ENCODE results near the gene CLSTN2. TPM values are rescaled to one million over a fixed set of nuclear protein-coding genes. Genes with fewer than 3 reads are reported as not detected.

CLSTN2 gene
- total RNA-seq, 1 donor from 2014 or later = 7.8 TPM

DNA sequence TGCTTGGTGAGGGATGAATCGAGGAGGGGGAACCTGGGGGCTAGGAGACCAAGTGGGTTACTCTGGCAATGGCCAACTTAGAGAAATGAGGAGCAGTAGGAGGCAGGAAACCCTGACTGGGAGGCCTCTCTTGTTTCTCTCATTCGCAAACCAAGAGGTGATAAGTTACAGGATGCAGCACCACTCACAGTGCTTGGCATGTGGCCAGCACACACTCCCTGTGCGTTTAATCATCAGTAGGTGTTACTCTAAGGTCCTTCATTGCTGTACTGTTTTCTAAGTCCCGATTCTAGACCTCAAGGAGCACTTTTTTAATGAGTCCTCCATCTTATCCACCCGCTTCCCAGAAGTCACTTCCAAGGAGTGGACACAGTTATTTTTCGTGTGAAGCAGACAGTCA lies 428.8 kb downstream of the CLSTN2 start:
- intact Hi-C loops (cut with DNase I) = no loop called here
- ATAC-seq (ENCODE audit: poor library complexity) (no peak), DNase-seq (peak; percentile 60)

DNA sequence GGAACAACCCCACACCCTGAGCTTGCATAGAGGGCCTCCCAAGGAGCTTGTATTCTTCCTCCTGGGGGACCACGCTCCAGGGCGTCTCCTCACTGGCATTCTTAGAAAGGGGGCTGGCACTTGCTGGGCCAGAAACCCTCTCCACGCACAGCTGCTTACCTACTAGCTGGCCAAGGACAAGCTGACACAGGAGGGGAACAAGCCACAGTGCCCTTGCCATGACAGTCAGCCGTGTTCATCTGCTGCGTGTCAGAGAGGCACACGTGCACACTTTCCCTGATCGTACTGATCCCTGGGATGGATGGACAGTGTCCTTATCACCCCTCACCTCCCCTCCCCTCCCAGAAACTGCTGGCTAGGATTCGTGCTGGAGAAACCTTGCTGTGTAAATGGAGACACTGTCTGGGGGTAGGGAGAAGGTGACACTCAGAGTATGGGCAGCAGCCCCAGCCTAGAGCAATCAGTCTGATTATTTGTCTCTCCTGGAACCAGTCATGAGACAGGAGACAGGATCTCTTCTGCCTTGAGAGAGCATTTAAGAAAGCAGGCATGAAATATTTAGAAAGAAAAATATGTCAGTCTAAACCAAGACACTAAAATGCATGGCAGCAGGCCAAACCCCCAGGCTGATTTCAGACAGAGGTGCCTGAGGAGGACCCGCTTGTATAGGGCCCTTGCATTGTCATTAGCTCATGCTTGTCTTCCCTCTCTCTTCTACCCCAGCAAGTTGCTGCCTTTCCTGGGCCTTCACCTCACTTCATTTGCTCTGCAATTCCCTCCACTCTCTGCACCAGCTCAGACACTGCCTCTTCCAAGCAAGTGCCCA lies 431.1 kb downstream of the CLSTN2 start:
- DNase-seq = no peak
- ATAC-seq (ENCODE audit: poor library complexity) = peak; percentile 52
- intact Hi-C loops (cut with DNase I) = no loop called here

DNA sequence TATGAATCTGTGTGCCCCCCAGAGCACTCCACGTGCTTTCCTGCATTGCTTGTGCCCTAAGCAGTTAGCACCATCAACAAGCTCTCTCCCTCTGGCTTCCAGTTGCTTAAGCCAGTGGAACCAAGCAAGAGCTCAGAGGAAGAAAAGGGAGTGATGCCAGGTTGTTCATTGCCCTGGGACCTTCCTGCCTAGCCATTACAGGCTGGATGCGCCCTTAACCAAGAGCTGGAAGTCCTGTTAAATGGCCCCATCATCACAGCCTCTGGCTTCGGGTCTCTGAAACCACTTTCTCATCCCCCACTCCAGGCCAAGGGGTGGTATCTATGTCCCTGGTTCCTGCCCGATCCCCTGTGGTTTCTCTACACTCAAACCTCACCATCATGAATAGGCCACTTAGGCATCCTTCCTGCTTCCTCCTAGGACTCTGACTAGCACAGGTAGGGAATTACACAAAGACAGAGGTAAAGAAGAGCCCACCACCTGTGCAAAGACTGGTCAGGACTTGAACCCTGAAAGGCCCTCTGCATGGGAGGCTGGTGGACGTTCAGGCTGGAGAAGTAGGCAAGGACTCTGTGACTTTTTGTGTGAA lies 433.3 kb downstream of the CLSTN2 start:
- no peak for DNase-seq
- ATAC-seq (ENCODE audit: poor library complexity) = no peak
- intact Hi-C loops (cut with DNase I) = no loop called here

DNA sequence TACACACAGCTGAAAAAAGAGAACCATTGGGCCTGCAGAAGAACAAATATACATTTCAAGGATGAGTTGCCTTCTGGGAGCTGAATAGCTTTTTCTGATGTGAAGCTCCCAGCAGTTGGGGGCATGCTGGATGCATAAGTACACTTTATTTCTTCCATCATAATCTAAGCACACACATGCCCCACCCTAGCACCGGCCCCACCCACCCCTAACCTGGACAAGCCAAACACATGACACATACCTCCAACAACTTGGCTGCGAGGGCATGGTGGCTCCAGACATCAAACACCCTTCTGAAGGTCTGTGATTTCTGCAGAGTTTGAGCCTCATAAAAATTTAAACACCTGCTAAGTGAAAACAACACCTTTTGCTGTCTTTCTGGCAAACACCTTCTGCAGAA lies 435.7 kb downstream of the CLSTN2 start:
- intact Hi-C loops (cut with DNase I) = no loop called here
- no peak for DNase-seq
- no peak for ATAC-seq (ENCODE audit: poor library complexity)

DNA sequence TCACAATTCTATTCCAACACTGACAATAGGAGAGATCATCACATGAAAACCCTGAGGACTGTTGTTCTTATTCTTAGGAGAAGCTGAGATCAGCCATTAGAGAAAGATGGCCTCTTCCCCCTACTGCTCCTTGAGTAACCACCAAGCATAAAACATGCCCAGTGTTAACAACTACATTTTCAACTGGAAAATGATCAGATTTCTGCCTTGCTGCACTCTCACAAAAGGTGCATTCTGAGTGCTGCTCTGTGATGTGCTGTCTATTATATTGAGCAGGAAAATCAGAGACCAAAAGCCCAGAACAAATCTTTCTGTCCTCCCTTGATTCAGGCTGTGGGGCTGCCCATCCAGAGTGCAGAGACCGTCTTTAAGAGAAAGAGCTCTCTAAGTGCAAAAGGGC lies 438.2 kb downstream of the CLSTN2 start:
- DNase-seq (no peak), ATAC-seq (ENCODE audit: poor library complexity) (no peak)
- intact Hi-C loops (cut with DNase I) = no loop called here

DNA sequence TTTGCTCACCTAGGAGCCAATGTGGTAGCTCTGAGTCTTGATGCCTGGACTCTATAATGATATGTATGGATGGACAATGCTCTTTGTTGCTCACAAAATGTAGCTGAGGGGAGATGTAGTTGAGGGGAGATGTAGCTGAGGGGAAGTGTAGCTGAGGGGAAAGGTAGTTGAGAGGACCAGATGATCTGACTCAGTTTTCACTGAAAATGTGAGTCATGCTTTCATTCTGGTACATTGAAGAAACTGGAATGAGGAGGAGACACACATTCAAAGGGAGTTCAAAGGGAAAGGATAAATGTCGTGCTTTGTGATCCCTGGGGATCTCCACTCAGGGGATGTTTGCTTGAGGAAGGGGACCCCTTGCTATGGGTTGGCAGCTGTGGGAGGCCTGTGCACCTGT lies 440.0 kb downstream of the CLSTN2 start:
- intact Hi-C loops (cut with DNase I) = no loop called here
- no peak for ATAC-seq (ENCODE audit: poor library complexity)
- no peak for DNase-seq

DNA sequence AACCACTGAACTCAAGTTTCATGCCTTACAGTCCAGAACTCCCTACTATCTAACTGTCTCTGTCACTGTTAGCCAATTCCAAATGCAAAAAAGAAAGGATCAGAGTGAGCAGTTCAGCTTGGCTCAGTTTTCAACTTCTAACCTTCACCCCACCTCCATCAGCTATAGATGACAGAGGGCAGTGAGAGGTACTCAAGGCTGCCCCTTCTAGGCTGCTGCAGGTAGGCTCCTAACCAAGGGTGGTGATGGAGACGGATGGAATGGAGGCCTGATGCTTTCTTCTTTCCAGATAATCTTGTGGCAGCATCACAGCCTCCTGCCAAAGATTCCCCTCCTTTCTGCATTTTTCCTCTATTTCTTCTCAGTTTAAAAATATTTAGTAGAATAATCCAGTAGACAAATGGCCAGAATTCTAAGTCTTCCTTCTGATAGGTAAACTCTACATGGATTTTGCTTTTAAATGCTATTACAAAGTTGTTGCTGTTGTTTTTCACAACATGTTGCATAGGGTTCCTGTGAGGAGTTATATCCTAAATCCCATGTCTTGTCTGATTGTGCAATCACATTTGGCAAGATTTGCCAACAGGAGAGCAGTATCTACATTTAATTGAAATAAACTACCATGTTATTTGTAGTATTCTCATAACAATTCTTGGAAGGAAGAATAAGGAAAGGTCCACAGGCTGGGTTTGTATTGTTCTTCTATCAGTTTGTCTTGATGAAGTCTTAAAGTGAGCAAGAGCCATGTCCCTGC lies 441.3 kb downstream of the CLSTN2 start:
- no peak for DNase-seq
- ATAC-seq (ENCODE audit: poor library complexity) = no peak
- intact Hi-C loops (cut with DNase I) = no loop called here

DNA sequence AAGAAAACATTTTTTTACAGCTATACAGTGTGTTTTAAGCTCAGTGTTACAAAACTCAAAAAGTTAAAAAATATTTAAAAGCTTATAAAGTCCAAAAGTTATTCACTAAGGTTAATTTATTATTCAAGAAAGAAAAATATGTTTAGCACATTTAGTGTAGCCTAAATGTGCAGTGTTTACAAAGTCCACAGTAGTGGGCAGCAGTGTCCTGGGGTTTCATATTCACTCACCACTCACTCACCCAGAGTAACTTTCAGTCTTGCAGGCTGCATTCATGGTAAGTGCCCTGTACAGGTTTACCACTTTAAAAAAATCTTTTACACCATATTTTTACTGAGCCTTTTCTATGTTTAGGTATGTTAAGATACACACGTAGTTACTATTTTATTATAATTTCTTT lies 442.7 kb downstream of the CLSTN2 start:
- intact Hi-C loops (cut with DNase I) = no loop called here
- ATAC-seq (ENCODE audit: poor library complexity) (no peak), DNase-seq (no peak)

DNA sequence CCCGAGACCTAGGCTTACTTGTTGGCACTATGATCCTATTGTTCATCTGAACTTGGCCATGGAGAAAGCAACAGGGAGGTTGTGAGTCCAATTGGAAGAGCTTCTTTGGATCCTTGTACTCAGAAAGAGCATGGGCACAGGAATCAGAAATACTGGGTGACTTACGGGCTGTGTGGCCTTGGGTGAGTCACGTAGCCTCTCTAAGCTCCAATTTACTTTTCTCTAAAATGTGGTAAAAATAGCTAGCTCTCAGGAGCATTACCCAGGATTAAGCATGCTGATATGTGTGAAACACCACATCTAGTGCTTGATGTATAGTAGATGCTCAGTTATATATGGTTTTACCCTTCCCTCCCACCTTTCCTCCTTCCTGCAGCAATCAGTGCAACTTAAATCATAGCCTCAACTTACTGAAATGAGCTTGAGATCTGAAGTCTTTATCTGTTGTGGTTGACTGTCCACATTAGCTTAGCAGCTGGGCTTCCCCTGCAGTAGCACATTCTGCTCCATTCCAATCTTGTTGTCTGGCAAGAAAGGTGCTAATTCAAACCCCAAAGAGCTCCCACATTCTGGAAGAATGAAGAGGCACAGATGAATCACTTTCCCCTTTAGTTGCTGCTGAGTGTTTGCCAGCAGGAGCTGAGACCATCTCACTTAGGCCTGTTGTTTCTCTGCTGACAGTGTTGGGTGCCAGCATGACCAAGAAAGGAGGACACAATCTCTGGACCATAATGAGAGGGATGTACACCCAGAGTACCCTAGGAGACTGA lies 443.8 kb downstream of the CLSTN2 start:
- ATAC-seq (ENCODE audit: poor library complexity) (no peak), DNase-seq (no peak)
- intact Hi-C loops (cut with DNase I) = no loop called here

DNA sequence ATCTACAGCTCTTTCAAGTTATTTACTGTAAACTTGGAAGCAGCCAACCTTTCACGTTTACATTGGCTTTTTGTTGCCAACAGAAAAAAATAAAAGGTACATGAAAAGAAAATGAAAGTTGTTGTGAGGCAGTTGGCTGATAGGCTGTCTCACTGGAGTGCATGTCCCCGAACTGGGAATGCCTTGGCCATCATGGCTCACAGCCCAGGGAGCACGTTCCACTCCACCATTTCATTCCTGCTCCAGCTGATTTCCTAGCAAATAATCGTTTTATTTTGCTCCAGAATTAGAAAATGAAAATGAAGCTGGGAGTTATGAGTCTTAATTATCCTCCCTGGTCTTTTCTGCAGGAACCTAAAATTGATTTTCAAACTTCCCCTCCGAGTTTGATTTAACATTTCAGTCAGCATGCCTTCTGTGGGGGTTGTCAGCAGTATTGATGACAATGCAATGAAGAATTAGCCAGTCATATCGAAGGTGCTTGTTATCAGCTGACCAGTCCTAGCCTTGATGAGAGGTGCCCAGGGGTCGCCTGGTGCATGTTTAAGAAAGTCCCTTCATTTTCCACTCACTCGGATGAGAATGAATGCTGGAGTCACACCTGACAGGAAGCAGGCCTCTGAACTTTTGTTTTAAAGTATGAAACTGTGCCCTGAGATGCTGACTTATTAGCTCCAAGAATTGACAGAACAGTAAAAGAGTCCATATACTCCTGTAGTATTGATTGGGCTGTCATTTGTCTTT lies 449.2 kb downstream of the CLSTN2 start:
- ATAC-seq (ENCODE audit: poor library complexity) (no peak), DNase-seq (no peak)
- intact Hi-C loops (cut with DNase I) = no loop called here

DNA sequence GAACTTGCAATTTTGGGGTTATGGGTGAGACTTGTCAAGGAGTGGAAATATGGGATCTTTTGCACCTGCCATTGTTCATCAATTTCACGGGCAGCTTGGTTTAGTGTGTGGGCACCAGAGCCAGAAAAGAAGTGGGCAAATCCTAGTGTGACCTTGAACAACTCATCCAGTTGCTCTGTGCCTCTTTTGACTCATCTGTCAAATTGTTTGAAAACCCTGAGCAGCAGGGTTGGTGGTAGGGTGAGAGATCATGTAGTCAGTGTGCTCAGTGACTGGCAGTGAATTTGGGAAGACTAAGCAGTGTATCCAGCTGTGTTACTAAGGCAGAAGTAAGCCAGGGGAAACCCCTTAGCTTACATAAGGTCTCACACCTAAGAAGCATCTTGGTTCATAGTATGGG lies 449.9 kb downstream of the CLSTN2 start:
- ATAC-seq (ENCODE audit: poor library complexity) = no peak
- intact Hi-C loops (cut with DNase I) = no loop called here

DNA sequence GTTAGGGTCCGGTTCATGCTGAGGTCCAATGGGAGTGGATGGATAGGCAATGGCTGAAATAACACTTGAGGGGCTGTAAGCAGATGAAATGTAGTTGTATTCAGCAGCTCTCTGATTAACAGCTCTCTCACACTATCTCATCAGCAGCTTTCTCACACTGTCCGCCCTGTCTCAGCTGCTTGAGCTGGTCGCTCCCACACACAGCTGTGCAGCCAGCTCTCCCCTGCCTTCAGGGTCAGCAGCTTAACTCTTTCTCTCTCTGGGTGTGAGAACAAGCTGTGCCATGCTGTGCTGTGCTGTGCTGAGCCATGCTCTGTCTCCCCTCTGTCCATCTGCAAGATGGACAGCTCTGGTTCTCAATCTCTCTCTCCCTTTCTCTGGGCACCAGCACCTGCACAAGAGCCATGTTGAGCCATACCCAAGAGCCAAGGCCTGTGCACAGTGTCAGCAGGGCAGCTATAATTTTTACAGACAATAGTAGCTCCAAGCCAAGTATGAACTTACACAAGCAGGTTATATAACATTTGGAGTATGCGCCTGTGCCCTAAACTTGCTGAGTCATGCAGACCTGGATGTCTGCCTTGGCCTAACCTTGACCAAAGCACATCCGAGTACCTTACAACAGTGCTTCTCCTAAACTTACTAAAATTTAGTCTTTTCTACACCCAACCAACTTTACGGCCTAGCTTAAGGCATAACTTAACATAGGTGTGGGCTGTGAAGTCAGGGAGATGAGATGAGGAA lies 451.5 kb downstream of the CLSTN2 start:
- DNase-seq = no peak
- ATAC-seq (ENCODE audit: poor library complexity) = peak; percentile 59
- intact Hi-C loops (cut with DNase I) = no loop called here

More for the DNA sequence above, 449.9 kb downstream of the CLSTN2 start:
- DNase-seq = no peak

DNA sequence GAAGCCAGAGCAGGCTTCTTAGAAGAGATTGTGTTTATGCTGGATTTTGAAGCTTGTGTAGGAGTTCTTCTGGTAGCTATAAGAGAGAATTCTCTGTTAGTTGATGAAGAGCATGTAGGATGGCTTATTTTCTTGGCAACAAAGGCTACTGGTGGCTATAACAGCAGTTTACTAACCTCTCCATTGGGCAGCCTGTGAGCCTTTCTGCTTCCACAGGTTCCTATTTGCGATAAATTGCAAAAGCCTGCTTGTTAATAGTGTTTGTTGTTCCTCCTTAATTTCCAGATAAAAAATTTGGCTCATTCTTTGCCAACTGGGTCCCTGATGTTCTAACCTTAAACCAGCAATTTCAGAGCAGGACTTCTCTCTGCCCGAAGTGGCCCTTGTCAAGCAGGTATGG lies 452.3 kb downstream of the CLSTN2 start:
- ATAC-seq (ENCODE audit: poor library complexity) (no peak), DNase-seq (no peak)
- intact Hi-C loops (cut with DNase I) = no loop called here

DNA sequence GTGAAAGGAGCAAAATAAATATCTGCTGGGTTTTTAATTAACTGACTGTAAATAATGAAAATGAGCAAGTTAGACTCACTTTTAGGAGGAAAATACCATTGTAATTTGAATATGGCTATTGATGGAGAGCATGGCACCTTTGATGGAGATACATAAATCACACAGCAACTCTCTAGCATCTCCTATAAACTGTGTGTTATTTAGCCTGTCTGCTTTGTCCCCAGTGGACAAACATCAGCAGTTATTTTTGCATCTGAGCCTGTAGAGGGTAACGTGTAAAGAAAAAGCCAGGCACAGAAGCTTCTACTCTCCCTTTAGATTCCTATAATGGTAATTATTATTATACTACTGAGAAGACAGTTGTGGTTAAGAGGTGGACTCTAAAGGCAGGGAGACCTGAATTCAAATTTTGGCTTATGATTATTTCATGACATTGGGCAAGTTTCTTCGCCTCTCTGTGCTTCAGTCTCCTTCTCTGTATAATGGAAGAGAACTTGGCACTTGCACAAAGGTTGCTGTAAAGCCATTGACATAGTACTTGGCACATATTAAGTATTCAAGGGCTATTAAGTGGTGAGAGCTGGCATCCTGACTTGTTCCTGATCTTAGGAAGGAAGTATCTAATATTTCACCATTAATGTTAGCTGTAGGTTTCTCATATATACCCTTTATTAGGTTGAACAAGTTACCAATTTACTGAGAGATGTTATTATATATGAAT lies 453.4 kb downstream of the CLSTN2 start:
- ATAC-seq (ENCODE audit: poor library complexity) = peak; percentile 64
- no peak for DNase-seq
- intact Hi-C loops (cut with DNase I) = no loop called here

DNA sequence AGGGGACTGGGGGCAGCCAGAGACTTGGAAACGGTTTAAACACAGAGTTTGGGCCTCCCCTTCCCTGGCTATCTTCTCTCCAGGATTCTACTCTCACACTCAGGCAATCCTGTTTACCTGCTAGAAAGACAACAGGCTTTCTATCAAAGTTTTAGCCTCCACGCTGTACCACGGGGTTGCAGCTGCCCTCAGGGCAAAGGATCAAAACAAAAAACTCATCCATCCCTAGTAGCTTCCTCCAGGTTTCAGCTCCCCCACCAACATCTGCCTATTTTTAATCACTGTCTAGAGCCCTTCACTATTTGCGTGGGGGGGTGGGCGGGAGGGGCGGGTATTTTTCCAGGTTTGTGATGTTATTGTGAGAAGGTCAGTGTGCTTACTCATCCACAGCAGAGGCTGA lies 456.1 kb downstream of the CLSTN2 start:
- intact Hi-C loops (cut with DNase I) = no loop called here
- no peak for ATAC-seq (ENCODE audit: poor library complexity)
- DNase-seq = no peak

DNA sequence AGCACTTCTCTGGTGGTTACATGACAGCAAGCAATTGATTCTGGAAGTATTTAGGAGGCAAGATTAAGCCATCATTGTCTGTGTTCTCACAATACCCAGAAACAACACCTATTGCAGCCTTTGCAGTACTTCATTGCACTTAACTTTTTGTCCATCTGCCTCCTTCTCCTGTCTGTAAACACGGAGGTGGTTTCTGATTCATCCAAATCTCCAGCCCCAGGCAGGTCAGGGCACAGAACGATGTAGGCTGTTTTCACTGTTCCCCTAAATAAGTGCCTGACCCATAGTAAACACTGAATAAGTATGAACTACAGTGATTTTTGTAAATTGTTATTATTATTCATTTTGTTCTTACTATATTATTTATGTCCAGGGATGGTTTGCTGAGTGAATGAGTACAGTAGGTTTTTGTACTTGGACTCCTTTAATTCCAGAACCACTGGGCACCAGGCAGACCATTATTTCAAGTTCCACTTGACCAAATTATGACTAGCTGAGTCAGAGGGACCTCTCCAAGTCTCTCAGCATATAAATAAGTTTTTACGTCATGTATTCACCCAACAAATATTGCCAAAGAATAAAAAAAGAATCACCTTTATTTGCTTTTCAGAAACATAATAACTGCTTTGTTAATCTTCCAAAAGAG lies 459.6 kb downstream of the CLSTN2 start:
- no peak for DNase-seq
- intact Hi-C loops (cut with DNase I) = no loop called here
- no peak for ATAC-seq (ENCODE audit: poor library complexity)
